GM08714 (cell line): ENCODE results near the gene ZNF19.

Experiments
- H3K4me3 ChIP-seq: fragments of 200-500 bp; sonication (Bioruptor generic); 2 replicates; pipeline ENCODE4 v1.5.1; 2014; ENCODE audit warnings: mild to moderate bottlenecking, low read length, inconsistent platforms
- ZNF274 ChIP-seq: IDR thresholded peaks from 2 replicates; pipeline ENCODE4 v1.6.1; 2012; ENCODE audit warnings: mild to moderate bottlenecking, low read depth, low read length

ZNF19 gene

DNA sequence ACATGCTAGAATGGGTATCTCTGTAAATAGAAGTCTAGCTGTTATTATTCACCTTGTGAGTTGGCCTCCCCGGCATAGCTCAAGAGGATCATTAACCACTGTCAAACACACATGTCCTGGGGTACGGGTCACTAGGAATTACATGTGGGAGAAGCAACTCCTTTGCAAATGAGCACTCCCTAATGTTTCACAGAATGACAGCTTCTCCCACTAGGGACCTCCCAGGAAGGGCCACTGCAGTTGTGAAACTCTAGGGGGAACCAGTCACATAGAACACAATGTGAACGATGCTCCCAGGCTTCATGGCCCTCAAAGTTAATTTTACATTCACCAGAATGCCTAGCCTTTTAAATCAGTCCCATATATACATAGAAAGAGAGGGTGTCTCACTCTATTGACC is 12.4 kb upstream of the ZNF19 start:
- H3K4me3 ChIP-seq, result no peak overlapping the region
- TF ChIP-seq ZNF274, result no peak

DNA sequence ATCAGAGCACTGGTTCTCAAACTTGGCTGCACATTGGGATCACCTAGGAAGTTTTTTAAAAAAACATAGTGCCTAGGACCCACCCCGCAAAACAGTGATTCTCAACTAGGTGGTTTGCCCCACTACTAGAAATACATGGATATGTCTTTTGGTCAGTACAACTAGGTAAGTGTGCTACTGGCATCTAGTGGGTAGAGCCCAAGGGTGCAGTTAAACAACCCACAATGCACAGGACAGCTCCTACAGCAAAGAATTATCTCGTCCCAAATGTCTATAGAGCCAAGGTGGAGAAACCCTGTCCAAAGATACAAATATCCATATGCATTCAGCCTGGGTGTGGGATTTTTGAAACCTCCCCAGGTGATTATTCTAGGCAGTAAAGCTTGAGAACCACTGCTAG is 11.8 kb upstream of the ZNF19 start:
- H3K4me3 ChIP-seq, result no peak overlapping the region
- no peak for TF ChIP-seq ZNF274

DNA sequence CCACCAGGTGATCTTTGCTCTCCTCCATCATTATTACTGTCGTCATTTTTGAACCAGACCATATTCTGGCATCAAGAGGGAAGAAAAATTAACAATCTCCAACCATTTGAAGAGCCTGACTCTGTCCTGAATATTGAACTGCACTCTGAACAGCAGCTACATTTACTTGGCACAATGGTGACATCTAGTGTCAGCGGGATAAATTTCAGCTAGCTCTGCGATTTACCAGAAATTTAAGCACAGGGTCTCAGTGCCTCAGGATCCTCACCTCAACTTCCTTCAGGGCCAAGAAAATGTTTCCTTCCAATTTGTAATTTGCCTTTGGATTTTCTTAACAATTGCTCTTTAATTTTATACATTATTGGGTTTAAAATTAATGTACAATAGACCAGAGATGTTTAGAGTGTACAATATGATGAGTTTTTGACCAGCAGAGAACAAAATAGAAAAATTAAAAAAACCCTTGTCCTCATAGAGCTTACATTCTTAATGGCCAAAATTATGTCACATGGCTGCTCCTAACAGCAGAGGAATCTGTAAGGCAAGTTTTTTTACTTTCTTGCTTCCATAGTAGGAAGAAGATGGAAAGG is 10.7 kb upstream of the ZNF19 start:
- no peak overlapping the region for H3K4me3 ChIP-seq
- no peak for TF ChIP-seq ZNF274

DNA sequence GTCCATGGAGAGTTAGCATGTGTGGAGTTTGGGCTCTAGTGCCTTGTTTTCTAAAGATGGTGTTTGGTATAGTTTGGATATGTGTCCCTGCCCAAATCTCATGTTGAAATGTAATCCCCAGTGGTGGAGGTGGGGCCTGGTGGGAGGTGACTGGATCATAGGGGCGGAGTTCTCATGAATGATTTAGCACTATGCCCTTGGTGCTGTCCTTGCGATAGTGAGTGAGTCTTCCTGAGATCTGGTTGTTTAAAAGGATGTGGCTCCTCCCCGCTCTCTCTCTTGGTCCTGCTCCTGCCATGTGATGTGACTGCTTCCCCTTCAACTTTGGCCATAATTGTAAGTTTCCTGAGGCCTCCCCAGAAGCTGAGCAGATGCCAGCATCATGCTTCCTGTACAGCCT is 8.9 kb upstream of the ZNF19 start:
- TF ChIP-seq ZNF274, result no peak
- no peak overlapping the region for H3K4me3 ChIP-seq

DNA sequence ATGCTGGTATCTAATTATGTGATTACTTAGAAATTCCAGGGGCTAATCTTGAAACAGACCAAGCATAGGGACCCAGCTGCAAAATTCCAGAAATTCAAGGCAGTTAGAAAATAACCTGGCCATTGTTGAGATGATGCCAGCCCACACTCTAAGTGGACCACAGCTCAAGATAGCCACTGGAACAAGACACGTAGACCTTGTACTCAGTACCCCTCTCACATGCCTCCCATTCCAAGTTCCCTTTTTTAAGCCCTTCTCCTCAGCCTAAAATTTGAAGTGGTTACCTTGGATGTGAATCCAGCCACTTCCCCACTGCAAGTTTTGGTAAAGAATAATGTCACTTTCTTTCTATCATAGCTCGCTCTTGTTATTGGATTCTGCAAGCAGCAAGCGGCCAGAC is 4.1 kb upstream of the ZNF19 start:
- no peak for TF ChIP-seq ZNF274
- H3K4me3 ChIP-seq, result no peak overlapping the region

DNA sequence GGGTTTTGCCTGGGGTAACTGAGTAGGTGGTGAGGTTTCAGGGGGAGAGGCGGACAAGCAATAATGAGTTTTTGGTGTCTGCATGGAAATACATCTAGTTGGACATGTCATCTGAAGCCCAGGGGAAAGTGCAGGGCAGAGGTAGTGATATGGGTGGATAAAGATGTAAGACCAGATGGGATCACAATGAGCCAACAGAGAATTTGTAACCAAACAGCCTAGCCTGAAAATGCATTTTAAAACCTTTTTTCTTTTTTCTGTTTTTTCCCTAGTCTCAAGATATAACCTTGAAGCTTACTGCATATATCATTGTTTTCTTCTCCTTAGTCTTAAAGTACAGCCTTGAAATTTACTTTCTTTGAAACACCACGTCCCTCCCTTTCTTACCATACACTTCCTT is 3.7 kb upstream of the ZNF19 start:
- no peak for TF ChIP-seq ZNF274
- H3K4me3 ChIP-seq, result no peak overlapping the region

DNA sequence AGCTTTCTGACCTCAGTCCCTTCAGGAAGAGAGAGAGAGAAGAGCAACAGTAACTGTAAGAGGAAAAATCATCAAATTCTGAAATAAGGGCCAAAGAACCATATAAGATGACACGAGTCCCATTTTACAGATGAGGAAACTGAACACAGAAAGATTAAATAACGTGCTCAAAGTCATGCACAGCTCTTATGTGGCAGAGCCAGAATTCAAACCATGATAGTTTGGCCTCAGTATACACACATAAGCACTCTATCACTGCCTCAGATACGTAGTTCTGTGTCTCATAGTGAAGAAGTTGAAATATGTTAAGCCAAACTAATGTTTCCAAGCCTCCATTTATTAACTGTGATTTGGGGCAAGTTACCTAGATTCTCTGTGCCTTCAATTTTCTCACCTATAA is 1.9 kb upstream of the ZNF19 start:
- no peak for TF ChIP-seq ZNF274

DNA sequence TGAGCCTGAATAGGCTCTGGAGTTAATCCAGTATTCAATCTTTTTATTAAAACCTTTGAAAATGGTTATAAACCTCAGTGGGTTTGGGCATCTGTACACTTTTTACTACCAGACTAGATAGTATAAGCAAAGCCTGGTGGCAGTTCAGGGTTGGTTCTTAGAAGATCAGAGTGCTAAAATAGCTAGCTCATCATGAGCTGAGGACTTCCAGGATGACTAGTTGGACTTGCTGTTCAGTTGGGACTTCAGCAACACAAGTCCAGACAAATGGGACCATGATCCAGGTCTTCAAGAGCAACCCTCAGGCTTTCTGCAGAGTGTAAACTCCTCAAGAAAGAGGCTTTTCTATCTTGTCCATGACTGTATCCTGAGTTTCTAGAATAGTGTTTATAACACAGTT is 1.2 kb upstream of the ZNF19 start:
- no peak for TF ChIP-seq ZNF274
- H3K4me3 ChIP-seq, result no peak overlapping the region

More for the DNA sequence above, 1.9 kb upstream of the ZNF19 start:
- H3K4me3 ChIP-seq, result no peak overlapping the region

DNA sequence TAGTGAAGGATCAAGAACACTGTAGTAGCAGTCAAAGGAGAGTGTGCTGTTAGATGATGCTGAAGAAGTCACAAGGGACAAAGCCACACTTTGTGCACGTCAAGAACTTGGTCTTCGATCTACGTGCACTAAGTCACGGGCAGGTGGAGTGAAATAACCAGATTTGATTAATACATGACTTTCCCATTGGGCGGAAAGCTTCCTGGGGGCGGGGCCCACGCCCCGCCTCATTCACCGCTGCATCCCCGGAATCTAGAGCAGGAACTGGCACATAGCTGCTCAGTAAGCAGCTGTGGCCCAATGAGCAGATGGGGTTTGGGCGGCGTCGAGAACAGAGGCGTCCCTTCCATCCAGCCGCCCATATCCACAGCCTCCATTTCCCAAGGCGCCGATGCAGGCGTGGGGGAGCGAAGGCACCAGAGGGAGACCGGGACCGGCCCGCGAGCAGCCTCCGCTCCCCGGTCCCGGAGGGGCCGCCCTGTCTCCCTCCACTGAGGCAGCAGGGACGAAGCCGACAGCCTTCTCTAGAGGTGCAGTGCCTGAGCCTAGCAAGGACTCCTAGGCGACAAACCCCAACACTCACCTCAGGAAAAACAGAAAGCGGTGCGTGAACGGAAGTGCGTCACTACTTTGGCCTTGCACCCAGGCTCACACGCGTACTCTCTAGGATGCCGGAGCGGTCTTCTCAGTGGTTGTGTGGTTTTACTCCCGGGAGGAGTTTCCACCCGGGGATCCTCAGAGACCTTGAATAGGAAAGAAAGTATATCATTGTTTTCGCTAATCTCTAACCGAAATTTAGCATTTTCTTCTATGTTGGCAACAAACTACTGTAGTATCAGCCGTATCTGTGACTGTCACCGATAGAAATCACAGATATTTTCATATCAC is 4.9 kb downstream of the ZNF19 start:
- H3K4me3 ChIP-seq, result peak overlapping the region; percentile 68
- TF ChIP-seq ZNF274, result no peak

DNA sequence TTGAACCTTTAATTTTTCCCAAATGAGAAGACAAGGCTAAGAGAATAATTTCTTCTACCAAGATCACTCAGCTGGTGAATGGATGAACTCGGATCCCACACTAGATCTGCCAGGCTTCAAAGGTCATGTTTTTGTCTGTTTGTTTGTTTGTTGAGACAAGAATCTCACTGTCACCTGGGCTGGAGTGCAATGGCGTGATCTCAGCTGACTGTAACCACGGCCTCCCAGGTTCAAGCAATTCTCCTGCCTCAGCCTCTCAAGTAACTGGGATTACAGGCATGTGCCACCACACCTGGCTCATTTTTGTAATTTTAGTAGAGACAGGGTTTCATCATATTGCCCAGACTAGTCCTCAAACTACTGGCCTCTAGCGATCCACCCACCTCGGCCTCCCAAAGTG is 6.6 kb downstream of the ZNF19 start:
- no peak overlapping the region for H3K4me3 ChIP-seq
- TF ChIP-seq ZNF274, result no peak

DNA sequence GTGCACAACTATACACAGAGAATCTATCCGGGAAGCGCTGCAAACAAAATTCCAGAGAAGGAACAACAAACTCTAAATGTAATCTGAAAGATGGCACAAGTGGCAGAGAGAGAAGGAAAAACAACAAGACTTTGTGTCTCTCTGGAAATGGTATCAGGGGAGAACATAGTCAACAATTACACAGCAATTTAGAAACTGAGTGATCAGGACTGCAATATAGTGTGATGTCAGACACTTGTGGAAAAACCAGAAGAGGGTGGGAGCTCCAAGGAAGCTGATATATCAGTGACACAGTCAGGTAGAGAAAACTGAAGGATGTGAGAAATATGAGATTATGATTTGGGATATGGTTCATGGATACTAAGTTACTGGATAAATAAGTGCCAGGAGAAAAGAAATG is 8.2 kb downstream of the ZNF19 start:
- no peak for TF ChIP-seq ZNF274
- no peak overlapping the region for H3K4me3 ChIP-seq

DNA sequence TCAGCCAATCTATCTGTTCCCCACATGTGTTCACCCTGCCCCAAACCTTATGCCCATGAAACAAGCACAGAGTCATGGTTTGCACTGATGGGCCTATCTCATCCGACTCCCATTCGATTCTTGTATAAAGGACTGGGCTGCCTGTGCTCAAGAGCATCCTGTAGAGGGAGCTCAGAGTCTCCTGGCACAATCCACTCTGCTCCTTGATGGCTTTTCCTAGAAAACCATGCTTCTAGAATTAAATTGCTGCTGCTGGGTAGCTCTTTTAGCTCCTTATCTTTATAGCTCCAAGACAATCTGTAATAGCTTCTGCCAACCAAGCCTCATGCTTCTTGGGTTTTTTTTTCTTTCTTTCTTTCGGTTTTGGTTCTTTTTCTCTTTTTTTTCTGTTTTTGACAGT is 9.7 kb downstream of the ZNF19 start:
- TF ChIP-seq ZNF274, result no peak
- no peak overlapping the region for H3K4me3 ChIP-seq

DNA sequence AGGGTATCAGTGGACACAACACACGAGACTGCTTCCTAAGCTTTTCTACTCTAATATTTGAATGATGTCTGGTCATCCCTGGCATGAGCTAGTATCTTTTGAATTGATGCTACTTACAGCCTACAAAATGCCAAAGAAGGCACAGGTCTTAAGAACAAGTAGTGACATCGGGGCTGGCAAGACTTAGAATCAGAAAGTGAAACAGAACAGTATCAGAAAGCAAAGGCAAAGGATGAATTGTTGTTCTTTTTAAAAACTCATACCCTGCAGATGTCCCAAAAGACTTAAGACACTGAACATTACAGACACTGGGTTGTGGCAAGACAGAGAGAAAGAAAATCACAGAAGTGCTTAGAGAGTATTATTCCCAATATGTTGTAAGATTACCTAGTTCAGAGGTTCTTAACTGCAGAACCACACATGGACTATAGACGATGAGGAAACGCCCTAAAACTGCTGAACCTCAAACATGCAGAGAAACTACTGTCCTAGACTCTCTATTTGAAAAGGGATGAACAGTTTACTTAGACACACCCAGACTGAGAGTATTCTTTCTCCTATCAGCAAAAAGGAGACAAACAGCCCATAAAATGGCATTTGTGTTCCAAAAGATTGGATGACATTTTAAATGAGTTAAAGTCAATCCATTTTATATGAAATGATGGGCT is 12.5 kb downstream of the ZNF19 start:
- no peak for TF ChIP-seq ZNF274
- no peak overlapping the region for H3K4me3 ChIP-seq

DNA sequence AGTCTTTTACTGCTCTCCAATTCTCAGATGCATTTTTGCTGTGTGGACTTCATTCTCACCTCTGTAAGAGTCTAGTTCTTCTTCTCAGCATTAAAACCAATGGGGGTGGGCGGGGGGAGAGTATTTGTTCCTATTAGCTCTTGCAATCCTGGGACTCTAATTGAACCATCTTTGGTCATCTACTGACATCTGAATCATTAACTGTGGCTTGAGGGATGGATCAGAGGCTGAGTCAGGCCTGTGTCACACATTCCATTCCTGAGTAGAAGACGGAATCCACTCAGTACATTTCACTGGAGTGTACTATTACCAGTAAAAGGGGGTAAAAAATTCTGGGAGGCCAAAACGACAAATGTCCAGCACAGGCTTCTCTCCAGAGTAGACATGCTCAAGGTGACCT is 14.3 kb downstream of the ZNF19 start:
- H3K4me3 ChIP-seq, result no peak overlapping the region
- no peak for TF ChIP-seq ZNF274

DNA sequence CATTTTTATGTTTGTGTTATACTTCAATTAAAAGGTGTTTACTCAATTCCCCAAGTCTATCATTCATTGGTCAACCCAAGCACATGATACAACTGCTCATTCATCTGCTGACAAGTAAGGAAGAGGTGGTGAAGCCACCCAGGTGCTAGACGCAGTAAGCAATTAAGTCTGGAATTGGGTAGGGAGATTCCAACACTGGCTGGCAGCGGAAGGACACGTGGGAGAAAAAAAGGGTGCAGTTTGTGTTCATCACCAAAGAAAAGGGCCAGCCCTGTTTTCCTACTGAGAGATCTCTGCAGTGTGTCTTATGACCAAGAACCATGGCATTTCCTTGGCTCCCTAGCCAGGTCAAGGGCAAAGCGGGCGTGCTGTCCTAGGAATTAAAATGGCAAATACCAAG is 15.2 kb downstream of the ZNF19 start:
- no peak for TF ChIP-seq ZNF274
- no peak overlapping the region for H3K4me3 ChIP-seq
